GM13976 (cell line): Measurements from ENCODE around the gene SRD5A2.

ENCODE experiments used
- DNase-seq: peaks from one replicate; pipeline ENCODE4 v3.0.0; 2012; ENCODE audit warnings: low spot score
- CTCF ChIP-seq: IDR thresholded peaks from 2 replicates; pipeline ENCODE4 v1.5.1; 2012; ENCODE audit warnings: borderline replicate concordance, mild to moderate bottlenecking; ENCODE audit not compliant: insufficient read depth; ENCODE audit errors: extremely low read depth, missing control alignments, control extremely low read depth
- in situ Hi-C: fragments of 300-500 bp; cut with MboI; formaldehyde crosslinking; loops from one replicate; pipeline ENCODE4 v1.12.0; 2022; ENCODE audit warnings: low sequenced_read_pairs, mixed read lengths, inconsistent platforms; ENCODE audit not compliant: unreplicated experiment

The SRD5A2 gene

GRCh38 chr2:31535768-31536167, 45.0 kb downstream of the SRD5A2 start:
- TF ChIP-seq CTCF, result no peak
- no peak for DNase-seq
- in situ Hi-C loops, result no loop called here

GRCh38 chr2:31534636-31535035, 46.1 kb downstream of the SRD5A2 start:
- in situ Hi-C loops, result no loop called here
- no peak for DNase-seq
- TF ChIP-seq CTCF, result no peak

GRCh38 chr2:31533036-31533435, 47.7 kb downstream of the SRD5A2 start:
- in situ Hi-C loops, result no loop called here
- TF ChIP-seq CTCF, result no peak
- no peak for DNase-seq

- in situ Hi-C loops, result no loop called here
- TF ChIP-seq CTCF, result no peak
- no peak for DNase-seq
Observed at GRCh38 chr2:31531101-31531500, 49.6 kb downstream of the SRD5A2 start.

- TF ChIP-seq CTCF, result no peak
- no peak for DNase-seq
- in situ Hi-C loops, result no loop called here
Observed at GRCh38 chr2:31529256-31529655, 51.5 kb downstream of the SRD5A2 start.

GRCh38 chr2:31528823-31529222, 51.9 kb downstream of the SRD5A2 start:
- no peak for TF ChIP-seq CTCF
- in situ Hi-C loops, result no loop called here

GRCh38 chr2:31526946-31527732, 53.6 kb downstream of the SRD5A2 start:
- no peak for TF ChIP-seq CTCF
- no peak for DNase-seq
- in situ Hi-C loops, result no loop called here

More at GRCh38 chr2:31528823-31529222, 51.9 kb downstream of the SRD5A2 start:
- DNase-seq, result no peak
